ENCODE data around the gene MBNL2. TPM values are rescaled to one million over a fixed set of nuclear protein-coding genes. Genes with fewer than 3 reads are reported as not detected.

The MBNL2 gene
- total and polyA plus RNA-seq, 2 of the 13 experiments (the other 11 are each of a cell fraction or from before 2014, with no cell fraction given), result 30.8 to 59.0 TPM

DNA sequence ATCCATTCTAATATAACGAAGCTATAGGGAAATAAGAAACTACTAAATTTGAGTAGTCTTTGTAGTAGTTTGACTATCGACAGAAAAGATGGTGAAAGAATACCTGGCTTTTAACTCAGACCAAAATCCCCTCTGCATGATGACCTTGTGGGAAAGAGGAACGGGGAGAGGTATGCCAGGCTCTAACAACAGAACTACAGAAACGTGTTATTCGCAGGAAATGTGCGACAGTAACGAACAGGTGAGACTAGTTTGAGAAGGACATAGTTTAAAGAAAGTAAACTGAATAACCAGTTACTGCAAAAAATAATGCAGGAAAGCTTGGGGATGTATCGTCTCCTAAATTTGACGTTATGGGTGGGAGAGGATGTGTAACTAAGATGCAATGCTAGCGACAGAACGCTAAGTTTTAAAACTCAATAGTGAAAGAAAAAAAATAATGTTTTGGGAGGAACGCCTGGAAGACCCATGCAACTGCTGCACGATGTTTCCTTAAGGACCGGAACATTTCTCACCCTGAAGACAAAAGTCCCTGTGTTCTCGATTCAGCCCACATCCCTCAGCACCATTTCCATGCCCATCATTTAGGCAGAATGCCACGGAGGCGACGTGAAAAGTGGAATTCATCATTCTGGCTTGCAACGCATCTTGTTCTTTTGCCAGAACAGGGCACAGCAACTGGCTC lies 210.2 kb downstream of the MBNL2 start (continued):
- no peak for TF ChIP-seq ZBTB8A (CRISPR knock-in tag; IDR thresholded peaks at IDR 0.05; ENCODE audit: borderline replicate concordance, low read depth)
- TF ChIP-seq ZFY (CRISPR knock-in tag; IDR thresholded peaks at IDR 0.05), result no peak
- TF ChIP-seq, protein P1, sequence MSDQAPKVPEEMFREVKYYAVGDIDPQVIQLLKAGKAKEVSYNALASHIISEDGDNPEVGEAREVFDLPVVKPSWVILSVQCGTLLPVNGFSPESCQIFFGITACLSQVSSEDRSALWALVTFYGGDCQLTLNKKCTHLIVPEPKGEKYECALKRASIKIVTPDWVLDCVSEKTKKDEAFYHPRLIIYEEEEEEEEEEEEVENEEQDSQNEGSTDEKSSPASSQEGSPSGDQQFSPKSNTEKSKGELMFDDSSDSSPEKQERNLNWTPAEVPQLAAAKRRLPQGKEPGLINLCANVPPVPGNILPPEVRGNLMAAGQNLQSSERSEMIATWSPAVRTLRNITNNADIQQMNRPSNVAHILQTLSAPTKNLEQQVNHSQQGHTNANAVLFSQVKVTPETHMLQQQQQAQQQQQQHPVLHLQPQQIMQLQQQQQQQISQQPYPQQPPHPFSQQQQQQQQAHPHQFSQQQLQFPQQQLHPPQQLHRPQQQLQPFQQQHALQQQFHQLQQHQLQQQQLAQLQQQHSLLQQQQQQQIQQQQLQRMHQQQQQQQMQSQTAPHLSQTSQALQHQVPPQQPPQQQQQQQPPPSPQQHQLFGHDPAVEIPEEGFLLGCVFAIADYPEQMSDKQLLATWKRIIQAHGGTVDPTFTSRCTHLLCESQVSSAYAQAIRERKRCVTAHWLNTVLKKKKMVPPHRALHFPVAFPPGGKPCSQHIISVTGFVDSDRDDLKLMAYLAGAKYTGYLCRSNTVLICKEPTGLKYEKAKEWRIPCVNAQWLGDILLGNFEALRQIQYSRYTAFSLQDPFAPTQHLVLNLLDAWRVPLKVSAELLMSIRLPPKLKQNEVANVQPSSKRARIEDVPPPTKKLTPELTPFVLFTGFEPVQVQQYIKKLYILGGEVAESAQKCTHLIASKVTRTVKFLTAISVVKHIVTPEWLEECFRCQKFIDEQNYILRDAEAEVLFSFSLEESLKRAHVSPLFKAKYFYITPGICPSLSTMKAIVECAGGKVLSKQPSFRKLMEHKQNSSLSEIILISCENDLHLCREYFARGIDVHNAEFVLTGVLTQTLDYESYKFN (CRISPR knock-in tag; conservative IDR thresholded peaks at IDR 0.05), result no peak
- TF ChIP-seq, protein P2, sequence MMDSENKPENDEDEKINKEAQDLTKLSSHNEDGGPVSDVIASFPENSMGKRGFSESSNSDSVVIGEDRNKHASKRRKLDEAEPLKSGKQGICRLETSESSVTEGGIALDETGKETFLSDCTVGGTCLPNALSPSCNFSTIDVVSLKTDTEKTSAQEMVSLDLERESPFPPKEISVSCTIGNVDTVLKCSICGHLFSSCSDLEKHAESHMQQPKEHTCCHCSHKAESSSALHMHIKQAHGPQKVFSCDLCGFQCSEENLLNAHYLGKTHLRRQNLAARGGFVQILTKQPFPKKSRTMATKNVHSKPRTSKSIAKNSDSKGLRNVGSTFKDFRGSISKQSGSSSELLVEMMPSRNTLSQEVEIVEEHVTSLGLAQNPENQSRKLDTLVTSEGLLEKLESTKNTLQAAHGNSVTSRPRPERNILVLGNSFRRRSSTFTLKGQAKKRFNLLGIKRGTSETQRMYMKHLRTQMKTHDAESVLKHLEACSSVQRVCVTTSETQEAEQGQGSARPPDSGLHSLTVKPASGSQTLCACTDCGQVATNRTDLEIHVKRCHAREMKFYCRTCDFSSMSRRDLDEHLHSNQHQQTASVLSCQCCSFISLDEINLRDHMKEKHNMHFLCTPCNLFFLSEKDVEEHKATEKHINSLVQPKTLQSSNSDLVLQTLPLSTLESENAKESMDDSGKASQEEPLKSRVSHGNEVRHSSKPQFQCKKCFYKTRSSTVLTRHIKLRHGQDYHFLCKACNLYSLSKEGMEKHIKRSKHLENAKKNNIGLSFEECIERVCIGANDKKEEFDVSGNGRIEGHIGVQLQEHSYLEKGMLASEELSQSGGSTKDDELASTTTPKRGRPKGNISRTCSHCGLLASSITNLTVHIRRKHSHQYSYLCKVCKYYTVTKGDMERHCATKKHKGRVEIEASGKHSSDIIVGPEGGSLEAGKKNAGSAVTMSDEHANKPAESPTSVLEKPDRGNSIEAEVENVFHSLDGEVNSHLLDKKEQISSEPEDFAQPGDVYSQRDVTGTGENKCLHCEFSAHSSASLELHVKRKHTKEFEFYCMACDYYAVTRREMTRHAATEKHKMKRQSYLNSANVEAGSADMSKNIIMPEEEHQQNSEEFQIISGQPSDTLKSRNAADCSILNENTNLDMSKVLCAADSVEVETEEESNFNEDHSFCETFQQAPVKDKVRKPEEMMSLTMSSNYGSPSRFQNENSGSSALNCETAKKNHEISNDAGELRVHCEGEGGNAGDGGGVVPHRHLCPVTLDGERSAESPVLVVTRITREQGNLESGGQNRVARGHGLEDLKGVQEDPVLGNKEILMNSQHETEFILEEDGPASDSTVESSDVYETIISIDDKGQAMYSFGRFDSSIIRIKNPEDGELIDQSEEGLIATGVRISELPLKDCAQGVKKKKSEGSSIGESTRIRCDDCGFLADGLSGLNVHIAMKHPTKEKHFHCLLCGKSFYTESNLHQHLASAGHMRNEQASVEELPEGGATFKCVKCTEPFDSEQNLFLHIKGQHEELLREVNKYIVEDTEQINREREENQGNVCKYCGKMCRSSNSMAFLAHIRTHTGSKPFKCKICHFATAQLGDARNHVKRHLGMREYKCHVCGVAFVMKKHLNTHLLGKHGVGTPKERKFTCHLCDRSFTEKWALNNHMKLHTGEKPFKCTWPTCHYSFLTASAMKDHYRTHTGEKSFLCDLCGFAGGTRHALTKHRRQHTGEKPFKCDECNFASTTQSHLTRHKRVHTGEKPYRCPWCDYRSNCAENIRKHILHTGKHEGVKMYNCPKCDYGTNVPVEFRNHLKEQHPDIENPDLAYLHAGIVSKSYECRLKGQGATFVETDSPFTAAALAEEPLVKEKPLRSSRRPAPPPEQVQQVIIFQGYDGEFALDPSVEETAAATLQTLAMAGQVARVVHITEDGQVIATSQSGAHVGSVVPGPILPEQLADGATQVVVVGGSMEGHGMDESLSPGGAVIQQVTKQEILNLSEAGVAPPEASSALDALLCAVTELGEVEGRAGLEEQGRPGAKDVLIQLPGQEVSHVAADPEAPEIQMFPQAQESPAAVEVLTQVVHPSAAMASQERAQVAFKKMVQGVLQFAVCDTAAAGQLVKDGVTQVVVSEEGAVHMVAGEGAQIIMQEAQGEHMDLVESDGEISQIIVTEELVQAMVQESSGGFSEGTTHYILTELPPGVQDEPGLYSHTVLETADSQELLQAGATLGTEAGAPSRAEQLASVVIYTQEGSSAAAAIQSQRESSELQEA (CRISPR knock-in tag; IDR thresholded peaks at IDR 0.05; ENCODE audit: not compliant biosample characterization), result peak; percentile 12
- TF ChIP-seq SMAD1 (CRISPR knock-in tag; IDR thresholded peaks at IDR 0.05; ENCODE audit: borderline replicate concordance, low read depth), result no peak
- TF ChIP-seq, protein P3, sequence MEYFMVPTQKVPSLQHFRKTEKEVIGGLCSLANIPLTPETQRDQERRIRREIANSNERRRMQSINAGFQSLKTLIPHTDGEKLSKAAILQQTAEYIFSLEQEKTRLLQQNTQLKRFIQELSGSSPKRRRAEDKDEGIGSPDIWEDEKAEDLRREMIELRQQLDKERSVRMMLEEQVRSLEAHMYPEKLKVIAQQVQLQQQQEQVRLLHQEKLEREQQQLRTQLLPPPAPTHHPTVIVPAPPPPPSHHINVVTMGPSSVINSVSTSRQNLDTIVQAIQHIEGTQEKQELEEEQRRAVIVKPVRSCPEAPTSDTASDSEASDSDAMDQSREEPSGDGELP (IDR thresholded peaks at IDR 0.05; ENCODE audit: borderline replicate concordance, low read depth), result no peak
- no peak for TF ChIP-seq CBFB (CRISPR knock-in tag; IDR thresholded peaks at IDR 0.05)
- no peak for TF ChIP-seq SKI (IDR thresholded peaks at IDR 0.05; ENCODE audit: partially characterized antibody)
- TF ChIP-seq ATF7-NPFF (CRISPR knock-in tag; IDR thresholded peaks at IDR 0.05; ENCODE audit: low read depth), result 0 out of 2 replicates have a peak, but pooled peaks have one; percentile 17
- no peak for TF ChIP-seq POLR2AphosphoS2 (IDR thresholded peaks at IDR 0.05; ENCODE audit: low read depth, low read length)
- TF ChIP-seq MED13 (CRISPR knock-in tag; IDR thresholded peaks at IDR 0.05), result no peak
- 0 out of 2 replicates have a peak, but pooled peaks have one; percentile 16 for TF ChIP-seq FOXO1 (CRISPR knock-in tag; IDR thresholded peaks at IDR 0.05)
- 0 out of 2 replicates have a peak, but pooled peaks have one; percentile 45 for TF ChIP-seq ZNF510 (CRISPR knock-in tag; IDR thresholded peaks at IDR 0.05; ENCODE audit: low read depth)
- TF ChIP-seq SIN3A (IDR thresholded peaks at IDR 0.05; ENCODE audit: borderline replicate concordance, low read depth, low read length), result 0 out of 2 replicates have a peak, but pooled peaks have one; percentile 21
- TF ChIP-seq ZNF33A (CRISPR knock-in tag; IDR thresholded peaks at IDR 0.05; ENCODE audit: borderline replicate concordance), result no peak
- no peak for TF ChIP-seq SETDB1 (CRISPR knock-in tag; IDR thresholded peaks at IDR 0.05; ENCODE audit: borderline replicate concordance)
- no peak for TF ChIP-seq SRY (CRISPR knock-in tag; IDR thresholded peaks at IDR 0.05)
